WERI-Rb-1 (cell line): ENCODE results near the gene KLLN.
"Not testable (repeated sequence)": the region's sequence is repeated elsewhere in the genome, so short reads cannot be mapped to it uniquely, and the experiment has no call there.

Experiments
- DNase-seq: peaks from one replicate; pipeline ENCODE4 v3.0.0-alpha.2; 2020
- H3K27ac ChIP-seq: fragments of 250-450 bp; sonication (Bioruptor Pico); 2 replicates; pipeline ENCODE4 v1.5.1; 2020; ENCODE audit warnings: mild to moderate bottlenecking, moderate library complexity
- H3K27me3 ChIP-seq: fragments of 250-450 bp; sonication (Bioruptor Pico); 2 replicates; pipeline ENCODE4 v1.5.1; 2021; ENCODE audit warnings: mild to moderate bottlenecking, low read depth, moderate library complexity; ENCODE audit not compliant: insufficient read depth, severe bottlenecking
- H3K36me3 ChIP-seq: fragments of 250-450 bp; sonication (Bioruptor Pico); 2 replicates; pipeline ENCODE4 v1.5.1; 2020; ENCODE audit warnings: mild to moderate bottlenecking, moderate library complexity
- H3K4me3 ChIP-seq: 2 replicates; pipeline ENCODE4 v1.5.1; 2011; ENCODE audit warnings: low read depth, mild to moderate bottlenecking, control low read depth, low read length
- H3K9me3 ChIP-seq: fragments of 250-450 bp; sonication (Bioruptor Pico); 2 replicates; pipeline ENCODE4 v1.5.1; 2021; ENCODE audit warnings: mild to moderate bottlenecking, moderate library complexity; ENCODE audit not compliant: severe bottlenecking
- CTCF ChIP-seq: IDR thresholded peaks from 2 replicates; pipeline ENCODE4 v1.5.1; 2011; ENCODE audit warnings: low read depth, mild to moderate bottlenecking, control low read depth, inconsistent platforms, low read length

The KLLN gene

GRCh38 chr10:87852089-87852488, 11.2 kb downstream of the KLLN start:
- Histone ChIP-seq H3K9me3 (no peaks in the 10 kb centered on the region), H3K27me3 (no peaks in the 10 kb centered on the region), H3K27ac (no peak overlapping the region), H3K36me3 (no peaks in the 10 kb centered on the region), H3K4me3 (no peak overlapping the region)
- no peak for DNase-seq
- TF ChIP-seq CTCF = no peak

DNA sequence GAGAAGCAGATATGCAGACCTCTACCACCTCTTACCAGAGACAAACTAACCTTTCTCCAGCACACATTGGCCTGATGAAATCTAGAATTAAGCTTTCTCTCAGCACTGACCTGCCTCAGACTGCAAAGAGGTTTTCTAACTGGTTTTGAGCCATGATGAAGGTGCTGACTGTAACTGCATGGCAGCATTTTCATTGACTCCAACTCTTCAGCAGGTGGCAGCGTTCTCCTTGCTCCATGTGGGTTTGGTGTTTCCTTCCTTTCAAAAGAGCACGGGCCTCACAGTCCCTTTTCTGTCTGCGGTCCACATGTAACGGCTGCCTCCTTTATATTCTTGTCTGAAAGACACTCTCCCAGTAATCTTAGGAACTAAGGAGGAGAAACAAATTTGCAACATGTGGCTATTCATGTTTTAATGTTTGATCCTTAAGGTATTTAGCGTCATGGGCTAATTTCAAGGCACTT, 12.6 kb downstream of the KLLN start:
- H3K9me3 ChIP-seq = no peaks in the 10 kb centered on the region
- peak; percentile 68 for DNase-seq
- H3K36me3 ChIP-seq = no peaks in the 10 kb centered on the region
- no peak overlapping the region for H3K27ac ChIP-seq
- H3K27me3 ChIP-seq = no peaks in the 10 kb centered on the region
- H3K4me3 ChIP-seq = no peak overlapping the region
- peak; percentile 87 for TF ChIP-seq CTCF

DNA sequence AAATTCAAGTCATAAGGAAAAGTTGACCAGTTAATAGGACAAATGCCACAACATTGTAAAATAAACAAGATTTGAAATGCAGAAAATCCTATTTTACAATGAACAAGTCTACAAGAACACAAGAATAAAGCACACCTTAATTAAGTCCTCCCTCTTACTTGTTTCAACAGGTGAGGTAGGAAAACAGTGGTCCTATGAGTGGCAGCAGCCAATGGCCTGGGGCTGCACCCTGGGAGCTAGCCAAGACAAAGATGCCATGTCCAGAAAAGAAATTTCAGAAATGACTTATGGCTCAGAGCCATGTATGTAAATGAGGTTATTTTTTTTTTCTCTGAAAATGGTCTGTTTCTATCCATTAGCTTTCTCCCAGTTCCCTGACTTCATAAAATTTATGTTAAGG, 14.3 kb downstream of the KLLN start:
- Histone ChIP-seq H3K27ac (no peak overlapping the region), H3K4me3 (no peak overlapping the region), H3K36me3 (no peaks in the 10 kb centered on the region), H3K27me3 (no peaks in the 10 kb centered on the region), H3K9me3 (no peaks in the 10 kb centered on the region)
- no peak for DNase-seq
- no peak for TF ChIP-seq CTCF

GRCh38 chr10:87847550-87847949, 15.8 kb downstream of the KLLN start:
- H3K9me3 ChIP-seq = no peaks in the 10 kb centered on the region
- H3K27me3 ChIP-seq = no peaks in the 10 kb centered on the region
- no peak overlapping the region for H3K27ac ChIP-seq
- no peak for DNase-seq
- TF ChIP-seq CTCF = no peak
- H3K36me3 ChIP-seq = no peaks in the 10 kb centered on the region
- H3K4me3 ChIP-seq = no peak overlapping the region

- DNase-seq = not testable (repeated sequence)
These were observed 16.6 kb downstream of the KLLN start for GRCh38 chr10:87846711-87847110.

DNA sequence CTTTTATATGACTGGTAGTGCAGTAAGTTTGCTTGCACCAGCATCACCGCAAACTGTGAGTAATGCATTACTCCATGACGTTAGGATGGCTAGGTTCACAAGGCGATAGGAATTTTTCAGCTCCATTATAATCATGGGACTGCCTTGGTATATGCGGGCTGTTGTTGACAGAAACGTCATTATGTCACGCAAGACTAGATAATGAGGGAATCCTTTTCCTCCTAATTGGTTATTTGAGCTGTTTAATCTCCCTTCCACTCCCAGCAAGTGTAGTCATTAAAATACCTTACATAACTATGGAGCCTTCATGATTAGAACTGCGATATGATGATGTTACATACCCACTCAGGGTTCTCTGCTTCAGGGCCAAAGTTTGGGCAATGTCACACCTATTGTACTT, 17.3 kb downstream of the KLLN start:
- Histone ChIP-seq H3K27ac (no peak overlapping the region), H3K27me3 (no peaks in the 10 kb centered on the region), H3K36me3 (no peaks in the 10 kb centered on the region), H3K9me3 (no peaks in the 10 kb centered on the region), H3K4me3 (no peak overlapping the region)
- TF ChIP-seq CTCF = no peak
- no peak for DNase-seq

More at GRCh38 chr10:87846711-87847110, 16.6 kb downstream of the KLLN start:
- H3K27ac ChIP-seq, H3K27me3 ChIP-seq, H3K9me3 ChIP-seq, H3K4me3 ChIP-seq, H3K36me3 ChIP-seq: not testable (repeated sequence)
